Suprapubic skin (tissue), 4 donors: ENCODE results near the gene KCNA10.
"Not testable (repeated sequence)": the region's sequence is repeated elsewhere in the genome, so short reads cannot be mapped to it uniquely, and the experiment has no call there.

ENCODE experiments used
- CTCF ChIP-seq, 2 donors: fragments of 200-600 bp in 1 of 2; fragments of 450-650 bp in 1 of 2; sonication (generic) in 1 of 2; IDR thresholded peaks; one replicate each; pipeline ENCODE4 v1.5.1; 2016 to 2019; ENCODE audit warnings: antibody characterized with exemption in 2 of 2, mild to moderate bottlenecking in 1 of 2, moderate library complexity in 1 of 2
- EP300 ChIP-seq: sonication (generic); formaldehyde crosslinking; IDR thresholded peaks from one replicate; pipeline ENCODE4 v1.6.1; 2017; ENCODE audit warnings: antibody characterized with exemption
- POLR2A ChIP-seq, 2 donors: fragments of 450-650 bp; IDR thresholded peaks; one replicate each; pipeline ENCODE4 v1.6.1; 2017; ENCODE audit warnings: antibody characterized with exemption in 2 of 2, mild to moderate bottlenecking in 2 of 2, moderate library complexity in 2 of 2
- POLR2AphosphoS5 ChIP-seq, 3 donors: sonication (generic); formaldehyde crosslinking; IDR thresholded peaks; one replicate each; pipeline ENCODE4 v1.6.1; 2017; ENCODE audit warnings: antibody characterized with exemption in 3 of 3

GRCh38 chr1:110510921-110511320 lies 8.1 kb downstream of the KCNA10 start:
- TF ChIP-seq POLR2A (IDR thresholded peaks at IDR 0.05); CTCF (IDR thresholded peaks at IDR 0.05); EP300; POLR2AphosphoS5 (IDR thresholded peaks at IDR 0.05): not testable (repeated sequence)
